GM21390 (cell line): ENCODE measurements around the gene OBSCN.

Experiments
- ATAC-seq: cut with Tn5 transposase; IDR thresholded peaks from one replicate; pipeline ENCODE4 v1.9.1; 2021; ENCODE audit not compliant: unreplicated experiment

The OBSCN gene

DNA sequence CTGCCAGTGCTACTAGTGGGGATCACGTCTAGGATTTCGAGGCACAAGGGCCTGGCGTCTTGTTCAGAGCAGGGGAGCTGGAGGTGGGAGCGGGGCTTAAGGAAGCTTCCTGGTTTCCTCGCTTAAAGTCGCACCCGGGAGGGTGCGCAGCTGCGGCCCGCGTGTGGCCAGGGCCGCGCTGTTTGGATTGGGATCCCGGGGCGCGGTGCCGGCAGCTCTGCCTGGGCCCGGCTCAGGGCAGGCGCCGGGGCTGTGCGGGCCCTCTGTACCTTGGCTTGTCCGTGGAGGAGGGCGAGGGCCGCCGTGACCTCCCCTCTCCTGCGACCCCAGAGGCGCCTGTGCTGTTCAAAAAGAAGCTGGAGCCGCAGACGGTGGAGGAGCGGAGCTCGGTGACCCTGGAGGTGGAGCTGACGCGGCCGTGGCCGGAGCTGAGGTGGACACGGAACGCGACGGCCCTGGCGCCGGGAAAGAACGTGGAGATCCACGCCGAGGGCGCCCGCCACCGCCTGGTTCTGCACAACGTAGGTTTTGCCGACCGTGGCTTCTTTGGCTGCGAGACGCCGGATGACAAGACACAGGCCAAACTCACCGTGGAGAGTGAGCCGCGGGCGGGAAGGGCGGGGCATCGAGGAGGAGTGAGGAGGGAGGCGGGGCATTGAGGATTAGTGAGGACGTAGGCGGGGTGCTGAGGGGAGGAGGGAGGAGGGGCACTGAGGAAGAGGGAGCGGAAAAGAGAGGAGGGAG, 67.8 kb downstream of the OBSCN start:
- ATAC-seq: peak; percentile 82

DNA sequence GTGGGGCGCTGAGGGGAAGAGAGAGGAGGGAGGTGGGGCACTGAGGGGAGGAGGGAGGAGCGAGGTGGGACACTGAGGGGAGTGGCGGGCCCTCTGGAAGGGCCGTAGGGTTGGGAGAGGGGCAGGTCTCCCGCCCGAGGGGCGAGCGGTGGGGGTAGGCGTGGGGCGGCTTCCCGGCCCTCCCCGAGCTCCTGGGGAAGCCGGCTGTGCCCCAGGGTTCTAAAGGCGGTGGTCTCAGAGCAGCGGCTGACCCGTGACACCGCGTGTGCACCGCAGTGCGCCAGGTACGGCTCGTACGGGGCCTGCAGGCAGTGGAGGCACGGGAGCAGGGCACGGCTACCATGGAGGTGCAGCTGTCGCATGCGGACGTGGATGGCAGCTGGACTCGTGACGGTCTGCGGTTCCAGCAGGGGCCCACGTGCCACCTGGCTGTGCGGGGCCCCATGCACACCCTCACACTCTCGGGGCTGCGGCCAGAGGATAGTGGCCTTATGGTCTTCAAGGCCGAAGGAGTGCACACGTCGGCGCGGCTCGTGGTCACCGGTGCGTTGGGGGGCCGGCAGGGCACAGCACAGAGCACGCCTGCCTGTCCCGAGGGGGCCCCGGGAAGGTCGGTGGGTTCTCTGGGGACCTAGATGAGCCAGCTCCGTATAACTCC, 68.5 kb downstream of the OBSCN start:
- ATAC-seq: no peak

DNA sequence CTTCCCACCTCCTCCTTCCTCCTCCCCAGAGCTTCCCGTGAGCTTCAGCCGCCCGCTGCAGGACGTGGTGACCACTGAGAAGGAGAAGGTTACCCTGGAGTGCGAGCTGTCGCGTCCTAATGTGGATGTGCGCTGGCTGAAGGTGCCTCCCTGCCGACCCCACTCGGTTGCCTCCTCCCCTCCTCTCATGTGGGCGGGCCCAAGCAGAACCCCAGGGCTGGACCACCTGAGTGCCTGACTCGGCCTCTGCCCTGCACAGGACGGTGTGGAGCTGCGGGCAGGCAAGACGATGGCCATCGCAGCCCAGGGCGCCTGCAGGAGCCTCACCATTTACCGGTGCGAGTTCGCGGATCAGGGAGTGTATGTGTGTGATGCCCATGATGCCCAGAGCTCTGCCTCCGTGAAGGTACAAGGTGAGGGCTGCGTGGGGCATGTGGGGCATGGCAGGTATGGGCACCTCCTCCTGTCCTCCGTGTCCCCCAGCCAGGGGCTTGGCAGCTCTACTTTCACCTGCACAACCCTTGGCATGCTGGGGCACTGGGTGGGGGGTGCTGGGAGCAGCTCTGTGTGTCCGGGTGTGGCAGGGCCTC, 69.2 kb downstream of the OBSCN start:
- no peak for ATAC-seq

DNA sequence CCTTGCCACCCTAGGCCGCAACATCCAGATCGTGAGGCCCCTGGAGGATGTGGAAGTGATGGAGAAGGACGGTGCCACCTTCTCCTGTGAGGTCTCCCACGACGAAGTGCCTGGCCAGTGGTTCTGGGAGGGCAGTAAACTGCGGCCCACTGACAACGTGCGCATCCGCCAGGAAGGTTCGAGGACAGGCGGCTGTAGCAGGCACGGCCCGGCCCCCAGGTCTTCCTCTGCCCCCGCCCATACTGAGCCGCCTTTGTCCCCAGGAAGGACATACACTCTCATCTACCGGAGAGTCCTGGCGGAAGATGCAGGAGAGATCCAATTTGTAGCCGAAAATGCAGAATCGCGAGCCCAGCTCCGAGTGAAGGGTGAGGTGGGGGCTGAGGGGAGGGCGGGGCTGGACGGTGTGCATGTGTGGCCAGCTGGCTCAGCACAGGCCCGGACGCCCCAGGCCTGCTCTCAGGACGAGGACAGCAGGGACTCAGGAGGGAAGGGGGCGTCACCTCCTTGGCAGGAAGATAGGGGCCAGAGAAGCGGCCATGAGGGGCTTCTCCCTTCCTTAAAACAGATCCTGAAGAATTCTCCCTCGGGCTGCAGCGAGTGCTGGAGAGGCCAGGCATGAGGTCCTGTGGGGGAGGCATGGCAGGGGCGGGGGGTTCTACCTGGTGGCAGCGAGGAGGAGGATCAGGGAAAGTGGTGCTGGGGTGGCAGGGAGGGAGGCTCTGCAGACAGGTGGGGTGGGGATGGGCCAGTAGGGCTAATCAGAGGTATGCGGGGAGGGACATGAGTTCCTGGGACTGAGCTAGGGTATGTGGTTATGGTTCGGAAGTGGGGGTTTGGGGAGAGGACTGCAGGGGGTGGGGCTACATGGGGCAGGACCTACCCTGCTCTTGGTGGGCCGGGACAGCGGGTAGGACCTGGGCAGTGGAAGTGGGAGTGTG, 69.9 kb downstream of the OBSCN start:
- ATAC-seq: no peak

DNA sequence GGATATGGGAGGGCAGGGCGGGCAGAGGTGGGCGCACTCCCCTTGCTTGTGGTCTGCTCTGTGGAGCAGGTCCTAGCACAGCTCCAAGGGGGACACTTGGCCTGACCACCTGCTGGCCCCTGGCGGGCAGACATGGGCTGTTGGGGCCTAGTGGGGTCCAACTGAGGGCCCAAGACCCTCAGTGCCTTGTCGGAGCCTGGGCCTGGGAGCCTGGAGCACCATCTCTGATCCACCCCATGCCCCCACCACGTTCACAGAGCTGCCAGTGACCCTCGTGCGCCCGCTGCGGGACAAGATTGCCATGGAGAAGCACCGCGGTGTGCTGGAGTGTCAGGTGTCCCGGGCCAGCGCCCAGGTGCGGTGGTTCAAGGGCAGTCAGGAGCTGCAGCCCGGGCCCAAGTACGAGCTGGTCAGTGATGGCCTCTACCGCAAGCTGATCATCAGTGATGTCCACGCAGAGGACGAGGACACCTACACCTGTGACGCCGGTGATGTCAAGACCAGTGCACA, 70.6 kb downstream of the OBSCN start:
- ATAC-seq: no peak

DNA sequence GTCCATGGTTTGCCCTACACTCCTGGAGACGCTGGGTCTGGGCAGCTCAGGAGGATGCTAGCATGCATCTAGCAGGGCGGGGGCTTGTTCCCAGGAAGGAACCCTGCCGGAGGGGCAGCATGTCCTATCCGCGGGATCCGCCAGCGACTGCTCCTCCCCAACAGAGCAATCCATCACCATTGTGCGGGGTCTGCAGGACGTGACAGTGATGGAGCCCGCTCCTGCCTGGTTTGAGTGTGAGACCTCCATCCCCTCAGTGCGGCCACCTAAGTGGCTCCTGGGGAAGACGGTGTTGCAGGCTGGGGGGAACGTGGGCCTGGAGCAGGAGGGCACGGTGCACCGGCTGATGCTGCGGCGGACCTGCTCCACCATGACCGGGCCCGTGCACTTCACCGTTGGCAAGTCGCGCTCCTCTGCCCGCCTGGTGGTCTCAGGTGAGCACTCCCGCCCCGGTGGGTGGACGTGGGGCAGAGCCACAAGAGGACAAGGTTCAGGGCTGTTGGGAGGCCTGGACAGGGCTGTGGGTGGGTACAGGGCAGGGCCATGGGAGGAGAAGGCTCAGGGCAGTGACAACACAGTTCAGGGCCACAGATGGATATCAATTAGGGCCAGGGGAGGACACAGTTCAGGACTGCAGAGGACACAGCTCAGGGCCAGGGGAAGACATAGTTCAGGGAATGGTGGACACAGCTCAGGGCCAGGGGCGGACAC, 71.3 kb downstream of the OBSCN start:
- ATAC-seq: no peak

DNA sequence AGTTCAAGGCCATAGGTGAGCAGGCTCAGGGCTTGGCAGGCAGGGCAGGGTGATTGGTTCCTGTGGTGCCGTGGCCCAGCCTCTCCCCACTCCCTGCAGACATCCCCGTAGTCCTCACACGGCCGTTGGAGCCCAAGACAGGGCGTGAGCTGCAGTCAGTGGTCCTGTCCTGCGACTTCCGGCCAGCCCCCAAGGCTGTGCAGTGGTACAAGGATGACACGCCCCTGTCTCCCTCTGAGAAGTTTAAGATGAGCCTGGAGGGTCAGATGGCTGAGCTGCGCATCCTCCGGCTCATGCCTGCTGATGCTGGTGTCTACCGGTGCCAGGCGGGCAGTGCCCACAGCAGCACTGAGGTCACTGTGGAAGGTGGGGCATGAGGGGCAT, 71.9 kb downstream of the OBSCN start:
- ATAC-seq: no peak

DNA sequence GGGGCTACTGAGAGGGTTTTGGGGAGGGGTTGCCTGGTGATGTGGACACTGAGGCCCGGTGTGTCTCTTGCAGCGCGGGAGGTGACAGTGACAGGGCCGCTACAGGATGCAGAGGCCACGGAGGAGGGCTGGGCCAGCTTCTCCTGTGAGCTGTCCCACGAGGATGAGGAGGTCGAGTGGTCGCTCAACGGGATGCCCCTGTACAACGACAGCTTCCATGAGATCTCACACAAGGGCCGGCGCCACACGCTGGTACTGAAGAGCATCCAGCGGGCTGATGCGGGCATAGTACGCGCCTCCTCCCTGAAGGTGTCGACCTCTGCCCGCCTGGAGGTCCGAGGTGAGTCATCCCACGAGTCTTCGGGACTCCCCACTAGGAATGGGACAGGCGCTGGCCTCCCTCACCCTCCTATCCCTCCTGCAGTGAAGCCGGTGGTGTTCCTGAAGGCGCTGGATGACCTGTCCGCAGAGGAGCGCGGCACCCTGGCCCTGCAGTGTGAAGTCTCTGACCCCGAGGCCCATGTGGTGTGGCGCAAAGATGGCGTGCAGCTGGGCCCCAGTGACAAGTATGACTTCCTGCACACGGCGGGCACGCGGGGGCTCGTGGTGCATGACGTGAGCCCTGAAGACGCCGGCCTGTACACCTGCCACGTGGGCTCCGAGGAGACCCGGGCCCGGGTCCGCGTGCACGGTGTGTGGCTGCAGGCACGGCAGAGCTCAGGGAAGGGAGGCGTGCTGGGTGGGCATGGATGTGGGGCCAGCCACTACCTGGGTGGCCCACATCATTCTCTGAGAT, 72.5 kb downstream of the OBSCN start:
- ATAC-seq: no peak

DNA sequence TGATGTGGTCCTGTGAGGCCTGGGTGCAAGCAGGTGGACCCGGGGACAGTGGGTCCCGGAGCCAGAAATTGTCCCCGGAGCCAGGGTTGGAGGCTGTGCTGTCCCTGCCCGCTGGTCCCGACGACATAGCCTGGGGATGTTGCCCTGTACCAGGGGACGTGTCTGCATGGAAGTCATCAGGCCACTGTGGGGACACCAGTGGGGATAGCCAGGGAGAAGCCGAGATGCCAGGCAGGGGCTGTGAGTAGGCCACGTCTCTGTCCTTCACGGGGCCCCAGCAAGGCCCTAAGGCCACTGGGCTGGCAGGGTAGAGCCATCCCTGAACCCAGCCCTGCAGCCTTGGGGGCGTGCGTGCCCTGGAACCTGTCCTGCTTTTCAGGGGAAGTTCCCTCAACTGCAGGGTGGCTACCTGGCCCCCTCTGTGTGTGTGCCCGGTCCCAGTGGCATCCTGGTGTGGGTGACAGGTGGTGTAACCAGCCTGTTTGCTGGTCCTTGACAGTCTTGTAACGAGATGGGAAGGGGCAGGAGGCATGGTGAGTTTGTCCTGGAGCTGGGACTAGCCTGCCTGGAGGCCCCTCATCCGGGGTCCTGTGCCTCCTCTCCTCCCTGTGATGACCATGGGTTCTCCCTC, 73.2 kb downstream of the OBSCN start:
- ATAC-seq: no peak

DNA sequence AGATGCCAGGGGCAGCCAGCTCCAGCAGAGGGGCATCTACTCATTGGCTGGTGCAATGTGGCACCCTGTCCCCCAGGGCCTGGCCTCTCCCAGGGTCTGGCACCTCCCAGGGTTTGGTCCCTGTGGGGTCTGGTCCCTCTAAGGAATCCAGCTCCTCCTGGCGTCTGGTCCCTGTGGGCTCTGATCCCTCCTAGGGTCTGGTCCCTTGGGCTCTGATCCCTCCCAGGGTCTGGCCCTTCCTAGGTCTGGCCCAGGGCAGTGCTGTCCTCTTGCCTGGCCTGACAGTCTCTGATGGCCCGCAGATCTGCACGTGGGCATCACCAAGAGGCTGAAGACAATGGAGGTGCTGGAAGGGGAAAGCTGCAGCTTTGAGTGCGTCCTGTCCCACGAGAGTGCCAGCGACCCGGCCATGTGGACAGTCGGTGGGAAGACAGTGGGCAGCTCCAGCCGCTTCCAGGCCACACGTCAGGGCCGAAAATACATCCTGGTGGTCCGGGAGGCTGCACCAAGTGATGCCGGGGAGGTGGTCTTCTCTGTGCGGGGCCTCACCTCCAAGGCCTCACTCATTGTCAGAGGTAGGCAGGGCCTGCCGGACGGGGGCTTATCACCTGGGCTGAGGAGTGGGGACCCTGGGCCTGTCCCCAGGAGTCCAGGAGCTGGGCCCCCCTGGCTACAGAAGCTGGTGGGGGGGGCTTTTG, 73.9 kb downstream of the OBSCN start:
- no peak for ATAC-seq

DNA sequence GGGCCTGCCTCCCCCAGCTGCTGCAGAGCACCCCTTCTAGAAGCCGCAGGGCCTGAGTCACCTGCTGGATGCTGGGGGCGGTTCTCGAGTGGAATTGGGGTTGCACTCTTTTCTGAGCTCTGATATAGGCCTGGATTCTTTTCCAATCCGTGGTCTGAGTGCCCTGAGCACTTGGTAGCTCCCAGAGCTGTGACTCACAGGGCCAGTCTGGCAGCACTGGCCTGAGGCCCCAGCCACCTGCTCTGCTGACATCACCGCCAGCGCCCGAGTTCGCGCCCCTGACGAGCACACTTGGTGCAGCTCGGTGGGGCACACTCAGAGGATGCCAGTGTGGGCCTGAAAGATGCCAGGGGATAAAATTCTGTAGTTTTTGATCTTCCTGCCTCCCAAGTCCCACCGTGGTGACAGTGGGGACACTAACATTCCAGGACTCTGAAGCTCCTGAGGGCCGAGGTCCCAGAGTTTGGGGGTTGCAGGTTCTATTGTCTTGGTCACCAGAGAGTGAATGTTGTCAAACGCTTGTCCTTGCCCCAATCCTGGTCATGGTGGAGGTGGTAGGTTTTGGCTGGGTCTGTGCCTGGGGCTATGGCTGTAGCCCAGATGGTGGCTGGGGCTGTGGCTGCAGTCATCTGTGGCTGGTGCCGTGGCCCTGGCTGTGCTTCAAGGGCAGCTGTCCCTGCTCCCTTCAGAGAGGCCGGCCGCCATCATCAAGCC, 74.6 kb downstream of the OBSCN start:
- no peak for ATAC-seq

DNA sequence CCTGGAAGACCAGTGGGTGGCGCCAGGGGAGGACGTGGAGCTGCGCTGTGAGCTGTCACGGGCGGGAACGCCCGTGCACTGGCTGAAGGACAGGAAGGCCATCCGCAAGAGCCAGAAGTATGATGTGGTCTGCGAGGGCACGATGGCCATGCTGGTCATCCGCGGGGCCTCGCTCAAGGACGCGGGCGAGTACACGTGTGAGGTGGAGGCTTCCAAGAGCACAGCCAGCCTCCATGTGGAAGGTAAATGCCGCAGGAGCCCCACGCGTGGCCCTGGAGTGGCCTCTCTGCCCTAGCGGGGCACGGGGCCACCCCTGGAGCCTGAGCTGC, 75.2 kb downstream of the OBSCN start:
- no peak for ATAC-seq

DNA sequence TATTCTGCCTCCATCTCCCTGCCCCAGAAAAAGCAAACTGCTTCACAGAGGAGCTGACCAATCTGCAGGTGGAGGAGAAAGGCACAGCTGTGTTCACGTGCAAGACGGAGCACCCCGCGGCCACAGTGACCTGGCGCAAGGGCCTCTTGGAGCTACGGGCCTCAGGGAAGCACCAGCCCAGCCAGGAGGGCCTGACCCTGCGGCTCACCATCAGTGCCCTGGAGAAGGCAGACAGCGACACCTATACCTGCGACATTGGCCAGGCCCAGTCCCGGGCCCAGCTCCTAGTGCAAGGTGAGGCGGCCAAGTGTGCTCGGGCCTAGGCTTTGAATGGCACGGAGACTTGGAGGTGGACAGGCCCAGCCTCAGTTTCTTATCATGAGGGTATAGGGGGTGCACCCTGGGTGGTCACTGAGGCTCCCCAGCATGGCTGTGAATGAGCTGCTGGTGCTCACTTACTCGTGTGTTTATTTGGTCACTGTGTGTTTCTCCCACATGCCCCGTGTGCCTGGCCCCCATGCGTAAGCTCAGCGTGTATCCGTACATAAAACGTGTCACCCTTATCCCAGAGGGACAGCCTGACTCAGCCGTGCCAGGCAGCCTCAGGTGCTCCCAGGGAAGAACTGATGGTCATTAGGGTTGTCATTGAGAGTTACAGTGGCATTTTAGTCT, 75.8 kb downstream of the OBSCN start:
- no peak for ATAC-seq

DNA sequence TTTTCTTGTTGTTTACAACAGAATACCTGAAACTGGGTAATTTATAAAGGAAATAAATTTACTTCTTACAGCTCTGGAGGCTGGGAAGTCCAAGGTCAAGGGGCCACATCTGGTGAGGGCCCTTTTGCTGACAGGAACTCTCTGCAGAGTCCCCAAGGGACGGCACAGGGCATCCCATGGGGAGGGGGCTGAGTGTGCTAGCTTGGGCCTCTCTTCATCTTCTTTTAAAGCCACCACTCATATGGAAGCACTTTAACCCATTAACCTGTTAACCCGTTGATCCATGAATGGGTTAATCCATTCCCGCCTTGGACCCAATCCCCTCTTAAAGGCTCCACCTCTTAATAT, 76.3 kb downstream of the OBSCN start:
- no peak for ATAC-seq

DNA sequence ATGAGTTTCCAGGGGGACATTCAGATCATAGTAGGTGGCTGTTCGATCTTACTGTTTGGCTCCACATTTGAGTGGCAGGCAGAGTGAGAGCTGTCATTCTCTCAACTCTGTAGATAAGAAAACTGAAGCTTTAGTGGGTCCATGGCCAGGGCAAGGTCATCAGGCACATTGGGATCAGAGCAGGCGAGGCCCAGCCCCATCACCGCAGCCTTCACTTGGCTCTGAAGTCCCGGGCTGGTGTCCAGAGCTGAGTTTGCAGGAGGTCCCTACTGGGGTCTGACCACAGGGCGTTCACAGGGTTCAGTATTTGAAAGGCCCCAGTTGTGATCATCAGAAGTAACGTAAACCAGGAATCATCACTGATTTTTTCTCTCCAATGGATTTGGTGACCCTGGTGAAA, 76.7 kb downstream of the OBSCN start:
- no peak for ATAC-seq

DNA sequence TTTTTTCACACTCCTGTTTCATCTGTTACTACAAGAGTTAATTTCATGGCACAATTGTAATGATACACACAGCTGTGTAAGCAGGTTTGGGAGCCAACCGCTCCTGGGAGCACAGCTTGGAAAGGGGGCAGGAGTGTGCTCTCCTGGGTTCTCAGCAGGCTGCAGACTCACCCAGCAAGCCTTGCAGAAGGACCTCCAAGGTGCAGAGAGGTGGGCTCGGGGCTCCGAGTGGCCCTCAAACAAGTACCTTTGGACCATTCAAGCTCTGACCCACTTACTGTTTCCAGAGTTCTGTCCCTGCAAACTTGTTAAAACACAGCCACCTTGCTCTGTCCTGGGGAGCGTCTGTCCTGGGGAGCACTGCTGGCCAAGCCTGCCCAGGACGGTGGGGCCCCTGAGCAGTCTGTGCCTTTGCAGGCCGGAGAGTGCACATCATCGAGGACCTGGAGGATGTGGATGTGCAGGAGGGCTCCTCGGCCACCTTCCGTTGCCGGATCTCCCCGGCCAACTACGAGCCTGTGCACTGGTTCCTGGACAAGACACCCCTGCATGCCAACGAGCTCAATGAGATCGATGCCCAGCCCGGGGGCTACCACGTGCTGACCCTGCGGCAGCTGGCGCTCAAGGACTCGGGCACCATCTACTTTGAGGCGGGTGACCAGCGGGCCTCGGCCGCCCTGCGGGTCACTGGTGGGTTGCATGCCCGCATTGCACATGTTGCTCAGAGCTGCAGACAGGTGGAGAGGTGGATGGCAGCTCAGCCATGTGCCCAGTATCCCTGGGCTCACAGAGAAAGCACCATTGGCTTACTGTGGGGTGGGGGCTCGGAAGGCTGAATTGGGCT, 78.0 kb downstream of the OBSCN start:
- ATAC-seq: no peak
